GM12874 (cell line): ENCODE measurements around the gene KIAA1671.

Experiments used
- TF ChIP-seq, protein P1 (sequence below): IDR thresholded peaks from 2 replicates; pipeline ENCODE4 v1.5.1; 2011; ENCODE audit warnings: low read depth, mild to moderate bottlenecking, control low read depth, low read length, moderate library complexity; ENCODE audit not compliant: insufficient read depth

Gene KIAA1671

DNA sequence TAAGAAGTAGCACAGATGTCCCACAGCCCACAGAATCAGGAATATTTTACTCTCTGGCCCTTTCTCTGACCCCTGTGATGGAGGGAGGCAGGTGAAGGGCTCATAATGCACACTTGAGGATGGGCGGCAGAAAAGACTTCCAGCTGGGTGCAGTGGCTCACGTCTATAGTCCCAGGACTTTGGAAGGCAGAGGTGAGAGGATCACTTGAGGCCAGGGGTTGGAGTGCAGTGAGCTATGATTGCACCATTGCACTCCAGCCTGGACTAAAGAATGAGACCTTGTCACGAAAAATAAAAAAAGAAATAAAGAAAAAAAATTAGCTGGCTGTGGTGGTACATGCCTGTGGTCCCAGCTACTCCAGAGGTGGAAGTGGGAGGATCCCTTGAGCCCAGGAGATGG lies 233.6 kb downstream of the KIAA1671 start:
- TF ChIP-seq, protein P1, sequence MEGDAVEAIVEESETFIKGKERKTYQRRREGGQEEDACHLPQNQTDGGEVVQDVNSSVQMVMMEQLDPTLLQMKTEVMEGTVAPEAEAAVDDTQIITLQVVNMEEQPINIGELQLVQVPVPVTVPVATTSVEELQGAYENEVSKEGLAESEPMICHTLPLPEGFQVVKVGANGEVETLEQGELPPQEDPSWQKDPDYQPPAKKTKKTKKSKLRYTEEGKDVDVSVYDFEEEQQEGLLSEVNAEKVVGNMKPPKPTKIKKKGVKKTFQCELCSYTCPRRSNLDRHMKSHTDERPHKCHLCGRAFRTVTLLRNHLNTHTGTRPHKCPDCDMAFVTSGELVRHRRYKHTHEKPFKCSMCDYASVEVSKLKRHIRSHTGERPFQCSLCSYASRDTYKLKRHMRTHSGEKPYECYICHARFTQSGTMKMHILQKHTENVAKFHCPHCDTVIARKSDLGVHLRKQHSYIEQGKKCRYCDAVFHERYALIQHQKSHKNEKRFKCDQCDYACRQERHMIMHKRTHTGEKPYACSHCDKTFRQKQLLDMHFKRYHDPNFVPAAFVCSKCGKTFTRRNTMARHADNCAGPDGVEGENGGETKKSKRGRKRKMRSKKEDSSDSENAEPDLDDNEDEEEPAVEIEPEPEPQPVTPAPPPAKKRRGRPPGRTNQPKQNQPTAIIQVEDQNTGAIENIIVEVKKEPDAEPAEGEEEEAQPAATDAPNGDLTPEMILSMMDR = no peak

DNA sequence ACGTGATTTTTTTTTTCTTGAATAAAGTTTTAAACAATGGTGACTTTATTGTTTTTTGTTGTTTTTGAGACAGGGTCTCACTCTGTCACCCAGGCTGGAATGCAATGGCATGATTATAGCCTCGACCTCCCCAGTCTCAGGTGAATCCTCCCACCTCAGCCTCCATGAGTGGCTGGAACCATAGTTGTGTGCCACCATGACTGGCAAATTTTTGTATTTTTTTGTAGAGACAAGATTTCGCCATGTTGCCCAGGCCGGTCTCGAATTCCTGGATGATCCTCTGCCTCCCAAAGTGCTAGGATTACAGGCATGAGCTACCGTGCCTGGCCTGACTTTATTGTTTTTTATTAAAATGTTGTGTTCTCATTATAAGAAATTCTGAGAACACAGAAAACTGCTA lies 235.0 kb downstream of the KIAA1671 start:
- TF ChIP-seq, protein P1 = no peak

GRCh38 chr22:25192406-25192805 lies 239.9 kb downstream of the KIAA1671 start:
- TF ChIP-seq, protein P1 = no peak

- TF ChIP-seq, protein P1 = no peak
These were observed 240.6 kb downstream of the KIAA1671 start for GRCh38 chr22:25193130-25193529.

DNA sequence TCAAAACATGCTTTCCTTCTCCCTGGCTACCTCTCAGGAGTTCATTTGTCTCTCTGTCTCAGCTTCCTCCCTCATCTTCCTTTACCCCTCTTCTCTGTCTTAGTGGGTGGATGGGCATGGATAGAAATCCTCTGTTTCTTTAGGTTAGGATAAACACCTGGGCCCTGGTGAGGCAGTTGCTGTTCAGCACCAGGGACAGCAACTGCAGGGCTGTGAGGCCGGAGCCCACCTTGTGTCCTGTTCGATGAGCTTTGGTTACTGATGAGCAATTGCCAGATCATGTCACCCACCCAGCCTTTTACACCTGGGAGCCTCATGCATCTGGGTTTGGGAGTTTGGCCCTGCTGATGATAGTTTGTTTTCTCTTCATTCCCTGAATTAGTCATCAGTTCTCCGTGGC lies 241.0 kb downstream of the KIAA1671 start:
- TF ChIP-seq, protein P1 = no peak

DNA sequence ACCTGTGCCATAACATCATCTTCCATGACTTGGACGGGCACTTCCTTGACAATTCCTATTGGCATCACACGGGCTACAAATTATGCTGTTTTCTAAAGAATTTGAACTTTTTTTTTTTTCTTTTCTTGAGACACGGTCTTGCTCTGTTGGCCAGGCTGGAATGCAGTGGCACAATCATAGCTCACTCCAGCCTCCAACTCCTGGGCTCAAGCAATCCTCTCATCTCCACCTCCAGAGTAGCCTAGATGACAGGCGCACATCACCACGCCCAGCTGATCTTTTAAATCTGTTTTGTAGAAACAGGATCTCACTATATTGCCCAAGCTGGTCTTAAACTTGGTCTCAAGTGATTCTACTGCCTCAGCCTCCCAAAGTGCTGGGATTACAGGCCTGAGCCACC lies 243.8 kb downstream of the KIAA1671 start:
- TF ChIP-seq, protein P1 = no peak

DNA sequence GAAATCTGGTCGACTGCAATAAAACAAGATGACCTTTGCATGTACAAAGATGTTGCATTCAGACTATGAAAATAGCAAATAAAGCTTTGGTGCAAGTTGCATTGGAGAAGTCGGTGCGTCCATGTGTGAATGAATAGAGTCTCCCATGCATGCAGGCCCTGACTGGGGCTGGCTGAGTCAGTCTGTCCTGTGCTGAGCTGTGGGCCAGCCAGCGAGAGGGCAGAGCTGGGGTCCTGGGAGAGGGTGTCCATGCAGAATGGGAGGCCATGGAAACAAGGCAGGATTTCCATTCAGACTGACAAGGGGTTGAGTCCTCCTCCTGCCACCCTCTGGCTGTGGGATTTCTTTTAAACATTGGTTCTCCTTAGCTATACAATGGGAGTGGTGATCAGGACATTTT lies 244.8 kb downstream of the KIAA1671 start:
- TF ChIP-seq, protein P1 = no peak
